Germinal center (tissue), 1 donor: Measurements from ENCODE around the gene ORAI1.
"Not testable (repeated sequence)": the region's sequence is repeated elsewhere in the genome, so short reads cannot be mapped to it uniquely, and the experiment has no call there.

Experiments used
- DNase-seq: peaks from one replicate; pipeline ENCODE4 v3.0.0; 2012; ENCODE audit warnings: mixed read lengths, low spot score

Gene ORAI1

GRCh38 chr12:121649322-121649721, 23.0 kb downstream of the ORAI1 start:
- no peak for DNase-seq

- DNase-seq: no peak
These were observed 23.6 kb downstream of the ORAI1 start for GRCh38 chr12:121649819-121650353.

- no peak for DNase-seq
These were observed 25.0 kb downstream of the ORAI1 start for GRCh38 chr12:121651320-121651719.

GRCh38 chr12:121652767-121653497, 26.6 kb downstream of the ORAI1 start:
- DNase-seq: no peak

- DNase-seq: no peak
These were observed 27.7 kb downstream of the ORAI1 start for GRCh38 chr12:121653999-121654398.

GRCh38 chr12:121656122-121656521, 29.8 kb downstream of the ORAI1 start:
- DNase-seq: no peak

- no peak for DNase-seq
These were observed 31.1 kb downstream of the ORAI1 start for GRCh38 chr12:121657305-121658008.

- not testable (repeated sequence) for DNase-seq
These were observed 35.2 kb downstream of the ORAI1 start for GRCh38 chr12:121661353-121662105.

- no peak for DNase-seq
These were observed 37.2 kb downstream of the ORAI1 start for GRCh38 chr12:121663610-121663929.

- DNase-seq: not testable (repeated sequence)
These were observed 40.5 kb downstream of the ORAI1 start for GRCh38 chr12:121666829-121667228.

- DNase-seq: no peak
These were observed 42.6 kb downstream of the ORAI1 start for GRCh38 chr12:121668750-121669520.

GRCh38 chr12:121669521-121669900, 43.2 kb downstream of the ORAI1 start, which contains the start of gene MORN3:
MORN3 (minus strand) TSS chr12:121669654; CDS start chr12:121669483, 171 bp downstream.
- DNase-seq: no peak

- DNase-seq: no peak
These were observed 46.7 kb downstream of the ORAI1 start for GRCh38 chr12:121673013-121673511.

GRCh38 chr12:121676190-121676589, 49.9 kb downstream of the ORAI1 start:
- no peak for DNase-seq

- no peak for DNase-seq
These were observed 52.0 kb downstream of the ORAI1 start for GRCh38 chr12:121678305-121678704.

- DNase-seq: no peak
These were observed 52.5 kb downstream of the ORAI1 start for GRCh38 chr12:121678716-121679300.

GRCh38 chr12:121679661-121680197, 53.4 kb downstream of the ORAI1 start:
- not testable (repeated sequence) for DNase-seq

- no peak for DNase-seq
These were observed 62.6 kb downstream of the ORAI1 start for GRCh38 chr12:121688966-121689365.

GRCh38 chr12:121689430-121689829, 63.1 kb downstream of the ORAI1 start:
- DNase-seq: no peak
